Gastrocnemius medialis (tissue), 4 donors: Measurements from ENCODE around the gene MYO1G. TPM values are rescaled to one million over a fixed set of nuclear protein-coding genes. Genes with fewer than 3 reads are reported as not detected.

Source experiments
- ATAC-seq, 2 donors: fragments of 150-250 bp; one replicate each; pipeline ENCODE4 v1.9.1; 2016
- DNase-seq, 2 donors: peaks; one replicate each; pipeline ENCODE4 v3.0.0-alpha.2; 2019
- H3K27ac ChIP-seq, 4 donors: fragments of 200-600 bp; sonication (generic); 1 replicate in 1 of 4; 2 replicates in 3 of 4; pipeline ENCODE4 v1.5.1; 2016 to 2018; ENCODE audit warnings: mild to moderate bottlenecking in 2 of 4, moderate library complexity in 1 of 4
- H3K27me3 ChIP-seq, 3 donors: fragments of 200-600 bp; sonication (generic) in 2 of 3; 1 replicate in 1 of 3; 2 replicates in 2 of 3; pipeline versions ENCODE4 v1.5.1 to v1.6.0; 2016 to 2019; ENCODE audit warnings: mild to moderate bottlenecking in 1 of 3, moderate library complexity in 1 of 3
- H3K36me3 ChIP-seq, 2 donors: fragments of 200-600 bp; sonication (generic) in 1 of 2; one replicate each; pipeline ENCODE4 v1.5.1; 2017 to 2018
- H3K4me1 ChIP-seq, 2 donors: fragments of 200-600 bp; sonication (generic) in 1 of 2; one replicate each; pipeline ENCODE4 v1.5.1; 2016 to 2017; ENCODE audit warnings: mild to moderate bottlenecking in 2 of 2
- H3K4me3 ChIP-seq, 4 donors: fragments of 200-600 bp; sonication (generic) in 3 of 4; 1 replicate in 1 of 4; 2 replicates in 3 of 4; pipeline ENCODE4 v1.5.1; 2016 to 2019; ENCODE audit warnings: mild to moderate bottlenecking in 2 of 4
- H3K9me3 ChIP-seq, 3 donors: fragments of 200-600 bp; sonication (generic) in 2 of 3; 1 replicate in 1 of 3; 2 replicates in 2 of 3; pipeline ENCODE4 v1.5.1; 2016 to 2019
- POLR2A ChIP-seq, 2 donors: fragments of 450-650 bp; IDR thresholded peaks; one replicate each; pipeline ENCODE4 v1.6.1; 2017; ENCODE audit warnings: antibody characterized with exemption in 2 of 2, mild to moderate bottlenecking in 2 of 2, moderate library complexity in 2 of 2
- in situ Hi-C, 4 donors: fragments of 200-750 bp; cut with MboI; loops; one replicate each; pipeline versions ENCODE4 v1.15.0 to v1.8.0; 2017; ENCODE audit warnings: low sequenced_read_pairs in 4 of 4
- intact Hi-C: fragments of 100-400 bp; cut with DNase I; formaldehyde crosslinking; loops from one replicate; pipeline ENCODE4 v1.15.1; 2023; ENCODE audit warnings: low total_unique reads
- total RNA-seq, 4 donors: library from RNA; depleted of rRNA; stranded (reverse); fragments of >200 nt; gene quantifications; one replicate each; pipeline versions ENCODE4 v1.1.0 to v1.2.3, GENCODE V29; 2016
- TF ChIP-seq, protein P1 (sequence below), 5 experiments: fragments of 450-650 bp in 3 of 5; fragments of 200-600 bp in 2 of 5; sonication (generic) in 2 of 5; IDR thresholded peaks in 4 of 5; conservative IDR thresholded peaks in 1 of 5; 1 replicate in 4 of 5; 2 replicates in 1 of 5; pipeline ENCODE4 v1.5.1; 2016 to 2019; ENCODE audit warnings: antibody characterized with exemption in 5 of 5, mild to moderate bottlenecking in 3 of 5, moderate library complexity in 3 of 5

Gene MYO1G
- total RNA-seq, 4 donors from 2014 or later: 0.61 to 1.4 (median 1.3) TPM; not detected in 1

DNA sequence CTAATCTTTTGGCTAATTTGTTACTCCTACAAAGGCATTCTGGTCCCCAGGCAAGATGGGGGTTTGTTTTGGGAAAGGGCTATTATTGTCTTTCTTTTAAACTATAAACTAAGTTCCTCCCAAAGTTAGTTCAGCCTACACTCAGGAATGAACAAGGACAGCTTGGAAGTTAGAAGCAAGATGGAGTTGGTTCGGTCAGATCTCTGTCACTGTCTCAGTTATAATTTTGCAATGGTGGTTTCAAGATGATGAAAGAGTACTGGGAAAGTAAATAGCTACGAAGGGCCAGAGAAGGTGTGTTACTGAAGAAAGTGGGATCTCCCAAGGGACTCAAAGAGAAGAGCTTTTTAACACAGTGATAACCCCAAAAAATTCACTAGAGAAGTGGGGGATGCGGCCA lies 10.3 kb upstream of the MYO1G start:
- H3K4me1 ChIP-seq: peaks cover 18 to 22% of the 10 kb centered on the region in 2 donors
- H3K27ac ChIP-seq: no peak overlapping the region
- in situ Hi-C loops (loop anchor here in 1 of 4 donors (10.0 kb wide), 1 partner anchor 126 kb away; the partner anchor contains the start of gene TBRG4), intact Hi-C loops (no loop called here)
- H3K27me3 ChIP-seq: no peaks in the 10 kb centered on the region
- DNase-seq (no peak), ATAC-seq (no peak)
- H3K9me3 ChIP-seq: no peaks in the 10 kb centered on the region
- no peak for TF ChIP-seq POLR2A (IDR thresholded peaks at IDR 0.05)
- TF ChIP-seq, protein P1, sequence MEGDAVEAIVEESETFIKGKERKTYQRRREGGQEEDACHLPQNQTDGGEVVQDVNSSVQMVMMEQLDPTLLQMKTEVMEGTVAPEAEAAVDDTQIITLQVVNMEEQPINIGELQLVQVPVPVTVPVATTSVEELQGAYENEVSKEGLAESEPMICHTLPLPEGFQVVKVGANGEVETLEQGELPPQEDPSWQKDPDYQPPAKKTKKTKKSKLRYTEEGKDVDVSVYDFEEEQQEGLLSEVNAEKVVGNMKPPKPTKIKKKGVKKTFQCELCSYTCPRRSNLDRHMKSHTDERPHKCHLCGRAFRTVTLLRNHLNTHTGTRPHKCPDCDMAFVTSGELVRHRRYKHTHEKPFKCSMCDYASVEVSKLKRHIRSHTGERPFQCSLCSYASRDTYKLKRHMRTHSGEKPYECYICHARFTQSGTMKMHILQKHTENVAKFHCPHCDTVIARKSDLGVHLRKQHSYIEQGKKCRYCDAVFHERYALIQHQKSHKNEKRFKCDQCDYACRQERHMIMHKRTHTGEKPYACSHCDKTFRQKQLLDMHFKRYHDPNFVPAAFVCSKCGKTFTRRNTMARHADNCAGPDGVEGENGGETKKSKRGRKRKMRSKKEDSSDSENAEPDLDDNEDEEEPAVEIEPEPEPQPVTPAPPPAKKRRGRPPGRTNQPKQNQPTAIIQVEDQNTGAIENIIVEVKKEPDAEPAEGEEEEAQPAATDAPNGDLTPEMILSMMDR (IDR thresholded peaks at IDR 0.05 in 4 of 5, conservative IDR thresholded peaks at IDR 0.05 in 1 of 5): no peak
- H3K36me3 ChIP-seq: peaks cover 0 to 10% of the 10 kb centered on the region in 2 donors
- H3K4me3 ChIP-seq: no peak overlapping the region

DNA sequence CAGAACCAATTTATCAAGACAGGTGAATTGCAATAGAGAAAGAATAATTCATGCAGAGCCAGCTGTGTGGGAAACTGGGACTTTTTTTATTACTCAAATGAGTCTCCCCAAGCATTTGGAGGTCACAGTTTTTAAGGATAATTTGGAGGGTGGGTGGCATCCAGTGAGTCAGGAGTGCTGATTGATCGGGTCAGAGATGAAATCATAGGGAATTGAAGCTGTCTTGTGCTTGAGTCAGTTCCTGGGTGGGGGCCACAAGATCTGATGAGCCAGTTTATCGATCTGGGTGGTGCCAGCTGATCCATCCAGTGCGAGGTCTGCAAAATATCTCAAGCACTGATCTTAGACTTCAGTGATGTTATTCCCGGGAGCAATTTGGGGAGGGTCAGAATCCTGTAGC lies 9.9 kb upstream of the MYO1G start:
- TF ChIP-seq, protein P1 (IDR thresholded peaks at IDR 0.05 in 4 of 5, conservative IDR thresholded peaks at IDR 0.05 in 1 of 5): no peak
- no peak for TF ChIP-seq POLR2A (IDR thresholded peaks at IDR 0.05)
- Histone ChIP-seq H3K4me3 (no peak overlapping the region), H3K27ac (no peak overlapping the region), H3K9me3 (no peaks in the 10 kb centered on the region), H3K4me1 (peaks cover 18 to 22% of the 10 kb centered on the region in 2 donors), H3K27me3 (no peaks in the 10 kb centered on the region), H3K36me3 (peaks cover 2 to 15% of the 10 kb centered on the region in 2 donors)
- no peak for ATAC-seq
- intact Hi-C loops (no loop called here), in situ Hi-C loops (loop anchor here in 1 of 4 donors (10.0 kb wide), 1 partner anchor 126 kb away; the partner anchor contains the start of gene TBRG4)
- no peak for DNase-seq

DNA sequence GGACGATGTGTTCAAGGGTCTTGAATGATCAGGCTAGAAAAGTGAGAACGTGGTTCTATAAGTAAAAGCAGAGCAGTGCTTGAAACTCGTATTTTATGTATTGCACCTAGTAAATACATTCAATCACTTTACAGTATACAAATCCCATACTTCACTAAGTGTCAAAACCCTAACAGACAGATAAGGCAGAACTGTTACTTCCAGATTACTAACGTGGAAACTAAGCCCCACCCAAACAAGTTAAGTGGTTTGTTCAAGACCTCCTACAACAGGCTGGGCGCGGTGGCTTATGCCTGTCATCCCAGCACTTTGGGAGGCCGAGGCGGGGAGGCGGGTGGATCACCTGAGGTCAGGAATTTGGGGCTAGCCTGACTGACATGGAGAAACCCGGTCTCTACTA lies 9.2 kb upstream of the MYO1G start:
- DNase-seq (no peak), ATAC-seq (no peak)
- in situ Hi-C loops: loop anchor here in 1 of 4 donors (10.0 kb wide), 1 partner anchor 127 kb away; the partner anchor contains the start of gene TBRG4
- Histone ChIP-seq H3K27ac (no peak overlapping the region), H3K36me3 (peaks cover 2 to 22% of the 10 kb centered on the region in 2 donors), H3K4me1 (peaks cover 18 to 22% of the 10 kb centered on the region in 2 donors), H3K4me3 (no peak overlapping the region), H3K27me3 (no peaks in the 10 kb centered on the region), H3K9me3 (no peaks in the 10 kb centered on the region)
- intact Hi-C loops: loop anchor here (2.0 kb wide), 2 partner anchors 103 to 123 kb away; partner anchors contain the start of genes PURB and TBRG4
- no peak for TF ChIP-seq POLR2A (IDR thresholded peaks at IDR 0.05)
- TF ChIP-seq, protein P1 (IDR thresholded peaks at IDR 0.05 in 4 of 5, conservative IDR thresholded peaks at IDR 0.05 in 1 of 5): no peak

DNA sequence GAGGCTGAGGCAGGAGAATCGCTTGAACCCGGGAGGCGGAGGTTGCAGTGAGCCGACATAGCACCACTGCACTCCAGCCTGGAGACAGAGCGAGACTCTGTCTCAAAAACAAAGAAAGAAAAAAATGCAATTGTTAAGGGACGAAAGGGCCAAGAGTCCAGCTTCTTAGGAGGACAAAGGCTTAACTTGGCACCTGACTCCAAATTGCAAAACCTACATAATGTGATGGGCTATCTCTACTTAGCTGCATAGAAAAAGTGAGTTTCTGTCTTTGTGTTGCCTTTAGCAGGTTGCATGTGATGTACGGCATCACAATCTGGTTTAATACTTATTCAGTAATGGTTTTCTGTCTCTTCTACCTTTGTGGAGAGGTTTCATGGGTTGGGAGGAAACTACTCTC lies 8.6 kb upstream of the MYO1G start:
- H3K9me3 ChIP-seq: no peaks in the 10 kb centered on the region
- H3K4me1 ChIP-seq: peaks cover 18 to 22% of the 10 kb centered on the region in 2 donors
- peak overlapping the region; percentile 92 to 98 (median 94) for H3K27ac ChIP-seq
- ATAC-seq (no peak), DNase-seq (no peak)
- in situ Hi-C loops: loop anchor here in 1 of 4 donors (10.0 kb wide), 1 partner anchor 127 kb away; the partner anchor contains the start of gene TBRG4
- TF ChIP-seq, protein P1 (IDR thresholded peaks at IDR 0.05 in 4 of 5, conservative IDR thresholded peaks at IDR 0.05 in 1 of 5): no peak
- no peak for TF ChIP-seq POLR2A (IDR thresholded peaks at IDR 0.05)
- H3K4me3 ChIP-seq: peak overlapping the region in 3 of 4 donors; percentile 60 to 77 (median 64)
- intact Hi-C loops: loop anchor here (2.0 kb wide), 2 partner anchors 103 to 123 kb away; partner anchors contain the start of genes PURB and TBRG4
- peaks cover 2 to 27% of the 10 kb centered on the region in 2 donors for H3K36me3 ChIP-seq
- no peaks in the 10 kb centered on the region for H3K27me3 ChIP-seq
